ENCODE results near the gene RUVBL2. TPM values are rescaled to one million over a fixed set of nuclear protein-coding genes. Genes with fewer than 3 reads are reported as not detected.

RUVBL2 gene
- total and polyA plus RNA-seq, 2 donors (not counting 3 experiments of a cell fraction or from before 2014, with no cell fraction given), result 115 to 185 TPM

DNA sequence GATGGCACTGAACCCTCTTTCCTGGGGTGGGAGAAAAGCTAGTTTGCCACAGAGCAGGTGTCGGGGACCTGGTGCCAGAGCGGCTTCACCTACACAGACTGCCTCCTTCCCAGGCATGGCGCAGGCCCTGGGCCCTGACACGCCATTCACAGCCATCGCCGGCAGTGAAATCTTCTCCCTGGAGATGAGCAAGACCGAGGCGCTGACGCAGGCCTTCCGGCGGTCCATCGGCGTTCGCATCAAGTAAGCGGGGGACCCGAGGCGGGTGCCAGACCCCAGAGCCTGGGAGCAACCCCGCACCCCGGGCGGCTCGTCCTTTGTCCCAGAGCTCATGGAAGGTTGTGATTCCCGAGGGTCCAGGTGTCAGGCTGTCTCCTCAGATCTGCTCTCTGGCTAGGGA is 13.2 kb downstream of the RUVBL2 start:
- Histone ChIP-seq H4K20me1 (replicated peaks; ENCODE audit: control insufficient read depth, extremely low read depth, insufficient read depth, low read length) (no peaks in the 10 kb centered on the region), H3K4me3 (replicated peaks in 1 of 3; ENCODE audit: insufficient read depth in 1 of 3, low read depth in 1 of 3, low read length in 3 of 3) (no peak overlapping the region), H3K9me1 (replicated peaks; ENCODE audit: control insufficient read depth, extremely low read depth, insufficient read depth, low read length) (no peaks in the 10 kb centered on the region), H3K36me3 (ENCODE audit: control insufficient read depth in 2 of 2, extremely low read depth in 1 of 2, insufficient read depth in 2 of 2, low read length in 2 of 2) (peaks cover 8 to 37% of the 10 kb centered on the region in 2 experiments), H3K9me3 (replicated peaks; ENCODE audit: control insufficient read depth, insufficient read depth, low read length) (no peaks in the 10 kb centered on the region), H3K27me3 (ENCODE audit: control insufficient read depth in 2 of 2, insufficient read depth in 2 of 2, low read length in 2 of 2) (no peaks in the 10 kb centered on the region), H3K27ac (ENCODE audit: insufficient read depth, low read depth, low read length) (no peak overlapping the region), H3K4me1 (ENCODE audit: control insufficient read depth, extremely low read depth, insufficient read depth, low read length) (no peaks in the 10 kb centered on the region), H3K4me2 (ENCODE audit: insufficient read depth, low read length) (no peak overlapping the region), H2AFZ (ENCODE audit: low read depth, low read length) (no peak overlapping the region), H3K9ac (replicated peaks; ENCODE audit: extremely low read depth, insufficient read depth, low read length) (no peak overlapping the region), H3K79me2 (ENCODE audit: control insufficient read depth, insufficient read depth, low read length) (no peaks in the 10 kb centered on the region)
- FAIRE-seq (no peak), DNase-seq (ENCODE audit: low read depth, low spot score) (no peak)
- CTCF ChIA-PET, result no interaction called here
- dilution Hi-C loops (cut with MboI; ENCODE audit: extremely low pct_ligation_motif_present, low sequenced_read_pairs), result no loop called here
- POLR2A ChIA-PET, result no interaction called here
- BruUV-seq (replicated peaks), result no TSS peak
- intact Hi-C loops (cut with micrococcal nuclease), result no loop called here
- TF ChIP-seq, protein P1, sequence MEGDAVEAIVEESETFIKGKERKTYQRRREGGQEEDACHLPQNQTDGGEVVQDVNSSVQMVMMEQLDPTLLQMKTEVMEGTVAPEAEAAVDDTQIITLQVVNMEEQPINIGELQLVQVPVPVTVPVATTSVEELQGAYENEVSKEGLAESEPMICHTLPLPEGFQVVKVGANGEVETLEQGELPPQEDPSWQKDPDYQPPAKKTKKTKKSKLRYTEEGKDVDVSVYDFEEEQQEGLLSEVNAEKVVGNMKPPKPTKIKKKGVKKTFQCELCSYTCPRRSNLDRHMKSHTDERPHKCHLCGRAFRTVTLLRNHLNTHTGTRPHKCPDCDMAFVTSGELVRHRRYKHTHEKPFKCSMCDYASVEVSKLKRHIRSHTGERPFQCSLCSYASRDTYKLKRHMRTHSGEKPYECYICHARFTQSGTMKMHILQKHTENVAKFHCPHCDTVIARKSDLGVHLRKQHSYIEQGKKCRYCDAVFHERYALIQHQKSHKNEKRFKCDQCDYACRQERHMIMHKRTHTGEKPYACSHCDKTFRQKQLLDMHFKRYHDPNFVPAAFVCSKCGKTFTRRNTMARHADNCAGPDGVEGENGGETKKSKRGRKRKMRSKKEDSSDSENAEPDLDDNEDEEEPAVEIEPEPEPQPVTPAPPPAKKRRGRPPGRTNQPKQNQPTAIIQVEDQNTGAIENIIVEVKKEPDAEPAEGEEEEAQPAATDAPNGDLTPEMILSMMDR (IDR thresholded peaks at IDR 0.05; ENCODE audit: extremely low read depth in 1 of 2, insufficient read depth in 1 of 2, low read depth in 1 of 2, low read length in 2 of 2), result no peak
- no peak for TF ChIP-seq GATA2 (IDR thresholded peaks at IDR 0.05; ENCODE audit: insufficient read depth, insufficient read length, low read depth, low read length)
- TF ChIP-seq POLR2A (IDR thresholded peaks at IDR 0.05; ENCODE audit: low read depth, low read length), result no peak
- no peak for TF ChIP-seq FOS (IDR thresholded peaks at IDR 0.05; ENCODE audit: borderline replicate concordance, insufficient read depth, low read length)
- TF ChIP-seq POLR2AphosphoS5 (IDR thresholded peaks at IDR 0.05; ENCODE audit: insufficient read depth, low read depth, low read length), result no peak
- no peak for TF ChIP-seq EZH2 (IDR thresholded peaks at IDR 0.05; ENCODE audit: borderline replicate concordance, low read depth, low read length, severe bottlenecking)

GRCh38 chr19:49009828-49010227 is 16.1 kb downstream of the RUVBL2 start:
- TF ChIP-seq EZH2 (IDR thresholded peaks at IDR 0.05; ENCODE audit: borderline replicate concordance, low read depth, low read length, severe bottlenecking) (no peak), POLR2A (IDR thresholded peaks at IDR 0.05; ENCODE audit: low read depth, low read length) (no peak), POLR2AphosphoS5 (IDR thresholded peaks at IDR 0.05; ENCODE audit: insufficient read depth, low read depth, low read length) (no peak), FOS (IDR thresholded peaks at IDR 0.05; ENCODE audit: borderline replicate concordance, insufficient read depth, low read length) (no peak), GATA2 (IDR thresholded peaks at IDR 0.05; ENCODE audit: insufficient read depth, insufficient read length, low read depth, low read length) (no peak), JUN (IDR thresholded peaks at IDR 0.05; ENCODE audit: borderline replicate concordance, insufficient read depth, insufficient read length, low read depth) (no peak), MYC (IDR thresholded peaks at IDR 0.05; ENCODE audit: low read depth, low read length) (no peak)
- Histone ChIP-seq H3K27me3 (ENCODE audit: control insufficient read depth in 2 of 2, insufficient read depth in 2 of 2, low read length in 2 of 2) (no peaks in the 10 kb centered on the region), H2AFZ (ENCODE audit: low read depth, low read length) (no peak overlapping the region), H4K20me1 (replicated peaks; ENCODE audit: control insufficient read depth, extremely low read depth, insufficient read depth, low read length) (no peaks in the 10 kb centered on the region), H3K36me3 (ENCODE audit: control insufficient read depth in 2 of 2, extremely low read depth in 1 of 2, insufficient read depth in 2 of 2, low read length in 2 of 2) (peaks cover 3 to 38% of the 10 kb centered on the region in 2 experiments), H3K79me2 (ENCODE audit: control insufficient read depth, insufficient read depth, low read length) (no peaks in the 10 kb centered on the region), H3K9me3 (replicated peaks; ENCODE audit: control insufficient read depth, insufficient read depth, low read length) (no peaks in the 10 kb centered on the region), H3K27ac (ENCODE audit: insufficient read depth, low read depth, low read length) (no peak overlapping the region), H3K4me2 (ENCODE audit: insufficient read depth, low read length) (no peak overlapping the region), H3K4me1 (ENCODE audit: control insufficient read depth, extremely low read depth, insufficient read depth, low read length) (no peaks in the 10 kb centered on the region), H3K9me1 (replicated peaks; ENCODE audit: control insufficient read depth, extremely low read depth, insufficient read depth, low read length) (no peaks in the 10 kb centered on the region), H3K4me3 (replicated peaks in 1 of 3; ENCODE audit: insufficient read depth in 1 of 3, low read depth in 1 of 3, low read length in 3 of 3) (no peak overlapping the region), H3K9ac (replicated peaks; ENCODE audit: extremely low read depth, insufficient read depth, low read length) (no peak overlapping the region)
- no TSS peak for BruUV-seq (replicated peaks)
- FAIRE-seq (no peak), DNase-seq (ENCODE audit: low read depth, low spot score) (no peak)
- intact Hi-C loops (cut with micrococcal nuclease) (no loop called here), dilution Hi-C loops (cut with MboI; ENCODE audit: extremely low pct_ligation_motif_present, low sequenced_read_pairs) (no loop called here)
- ChIA-PET POLR2A (no interaction called here), CTCF (interaction anchor here (1.0 to 7.2 kb wide), 6 partner anchors 10 to 189 kb away, joined by 3 to 59 read pairs (median 4); partner anchors contain the start of genes GYS1 and RUVBL2)
